B cell (primary cell): ENCODE measurements around the gene INTS7. TPM values are rescaled to one million over a fixed set of nuclear protein-coding genes. Genes with fewer than 3 reads are reported as not detected.

ENCODE experiments used
- ATAC-seq: fragments of 200-7000 bp; cut with Tn5 transposase; one replicate; pipeline ENCODE4 v1.10.0; 2021; ENCODE audit warnings: low read depth, mild to moderate bottlenecking, moderate number of reproducible peaks, moderate library complexity
- CTCF ChIA-PET: fragments of 350-600 bp; sonication (Branson Sonifier 250); formaldehyde crosslinking; loops from one replicate; lab custom pipeline; 2021; ENCODE audit warnings: antibody characterized with exemption, inconsistent platforms; lab: Charles Lee
- POLR2A ChIA-PET: fragments of 350-600 bp; sonication (Branson Sonifier 250); formaldehyde crosslinking; loops from one replicate; lab custom pipeline; 2021; ENCODE audit warnings: antibody characterized with exemption; lab: Charles Lee
- DNase-seq: peaks from one replicate; pipeline ENCODE4 v3.0.0; 2013
- H2AFZ ChIP-seq: 2 replicates; pipeline ENCODE4 v1.6.1; 2012; ENCODE audit warnings: mild to moderate bottlenecking, low read depth, low read length; ENCODE audit not compliant: insufficient read depth, poor library complexity, severe bottlenecking
- H3K27ac ChIP-seq, 2 donors: 1 replicate in 1 of 2; 2 replicates in 1 of 2; pipeline ENCODE4 v1.5.1; 2012 to 2013; ENCODE audit warnings: low read length in 2 of 2, mild to moderate bottlenecking in 2 of 2, moderate library complexity in 1 of 2
- H3K27me3 ChIP-seq, 4 experiments: fragments of 200-600 bp in 1 of 4; sonication (generic) in 1 of 4; replicated peaks in 1 of 4; 1 replicate in 2 of 4; 2 replicates in 2 of 4; pipeline versions ENCODE4 v1.6.1 to v1.7.0; 2013 to 2016; ENCODE audit warnings: low read length in 3 of 4, mild to moderate bottlenecking in 2 of 4, mixed read lengths in 1 of 4, moderate library complexity in 1 of 4; ENCODE audit not compliant: insufficient read depth in 4 of 4, control insufficient read depth in 3 of 4; ENCODE audit errors: control extremely low read depth in 1 of 4
- H3K36me3 ChIP-seq, 2 experiments: replicated peaks in 1 of 2; 1 replicate in 1 of 2; 2 replicates in 1 of 2; pipeline versions ENCODE4 v1.6.1 to v1.7.1; 2013; ENCODE audit warnings: low read length in 1 of 2; ENCODE audit not compliant: insufficient read depth in 2 of 2, control insufficient read depth in 1 of 2; ENCODE audit errors: control extremely low read depth in 1 of 2, extremely low read depth in 1 of 2
- H3K4me1 ChIP-seq, 2 donors: fragments of 200-600 bp in 1 of 2; sonication (generic) in 1 of 2; 1 replicate in 1 of 2; 2 replicates in 1 of 2; pipeline versions ENCODE4 v1.5.1 to v1.6.1; 2013 to 2017; ENCODE audit warnings: low read length in 2 of 2; ENCODE audit not compliant: control insufficient read depth in 2 of 2, insufficient read depth in 2 of 2
- H3K4me2 ChIP-seq: replicated peaks from 2 replicates; pipeline ENCODE3; 2012; ENCODE audit warnings: mild to moderate bottlenecking, low read depth, low read length; ENCODE audit not compliant: poor library complexity, severe bottlenecking
- H3K4me3 ChIP-seq, 5 experiments: fragments of 200-600 bp in 1 of 5; sonication (generic) in 1 of 5; 1 replicate in 3 of 5; 2 replicates in 2 of 5; pipeline versions ENCODE4 v1.5.1 to v1.7.0; 2011 to 2016; ENCODE audit warnings: low read length in 4 of 5, mild to moderate bottlenecking in 4 of 5, low read depth in 2 of 5, control low read depth in 1 of 5, moderate library complexity in 1 of 5; ENCODE audit not compliant: insufficient read depth in 1 of 5; ENCODE audit errors: control extremely low read depth in 1 of 5, extremely low read depth in 1 of 5
- H3K79me2 ChIP-seq: fragments of 200-600 bp; sonication (generic); one replicate; pipeline ENCODE4 v1.6.0; 2016; ENCODE audit warnings: low read length; ENCODE audit not compliant: control insufficient read depth, insufficient read depth
- H3K9ac ChIP-seq: fragments of 200-600 bp; sonication (generic); 2 replicates; pipeline ENCODE4 v1.6.1; 2017; ENCODE audit warnings: mild to moderate bottlenecking, low read length, moderate library complexity
- H3K9me3 ChIP-seq, 3 donors: one replicate each; pipeline versions ENCODE4 v1.6.1 to v1.7.1; 2013; ENCODE audit warnings: low read length in 2 of 3; ENCODE audit not compliant: control insufficient read depth in 2 of 3, insufficient read depth in 1 of 3; ENCODE audit errors: control extremely low read depth in 1 of 3
- H4K20me1 ChIP-seq: 2 replicates; pipeline ENCODE4 v1.6.0; 2012; ENCODE audit warnings: mild to moderate bottlenecking, low read length; ENCODE audit not compliant: insufficient read depth, control insufficient read depth, poor library complexity, severe bottlenecking
- H3K27ac Mint-ChIP-seq: one replicate; pipeline ENCODE4 v1.8.0; 2021; ENCODE audit warnings: mixed read lengths
- H3K27me3 Mint-ChIP-seq: one replicate; pipeline ENCODE4 v1.8.0; 2021; ENCODE audit warnings: mixed read lengths
- H3K4me1 Mint-ChIP-seq: one replicate; pipeline ENCODE4 v1.8.0; 2021; ENCODE audit warnings: mixed read lengths
- H3K4me3 Mint-ChIP-seq: one replicate; pipeline ENCODE4 v1.8.0; 2021; ENCODE audit warnings: mixed read lengths
- H3K9me3 Mint-ChIP-seq: one replicate; pipeline ENCODE4 v1.8.0; 2022; ENCODE audit warnings: mixed read lengths; ENCODE audit not compliant: insufficient read depth
- CTCF ChIP-seq: fragments of 200-600 bp; IDR thresholded peaks from one replicate; pipeline ENCODE4 v1.8.0; 2022; ENCODE audit warnings: antibody characterized with exemption, mild to moderate bottlenecking
- EZH2 ChIP-seq: IDR thresholded peaks from 2 replicates; pipeline ENCODE4 v1.6.1; 2012; ENCODE audit warnings: borderline replicate concordance, low read depth, mild to moderate bottlenecking, moderate library complexity, low read length; ENCODE audit not compliant: insufficient read depth, poor library complexity, severe bottlenecking
- WGBS: methylation state at CpG from one replicate; pipeline ENCODE4 v1.1.5; 2013; ENCODE audit warnings: missing lambda C conversion rate; ENCODE audit not compliant: insufficient coverage; 5-methylcytosine and 5-hydroxymethylcytosine counted together
- intact Hi-C: fragments of 100-400 bp; cut with micrococcal nuclease; formaldehyde crosslinking; loops from one replicate; pipeline ENCODE4 v1.10.0; 2022
- polyA plus RNA-seq: library from polyadenylated mRNA; depleted of rRNA; stranded (reverse); fragments of >200 nt; gene quantifications from 2 replicates; pipeline ENCODE4 v1.2.3, GENCODE V29; 2012
- total RNA-seq, 2 donors: library from RNA; stranded (reverse); fragments of 120-200 nt in 1 of 2; gene quantifications; 1 replicate in 1 of 2; 2 replicates in 1 of 2; pipeline versions ENCODE4 v1.2.3 to v1.2.4, GENCODE V29; 2013 to 2022

INTS7 gene
- total and polyA plus RNA-seq, 2 donors (not counting 1 experiment from before 2014, with no cell fraction given), result 8.3 to 19.2 TPM

GRCh38 chr1:211985556-211986264, 49.6 kb downstream of the INTS7 start:
- peaks cover 2 to 17% of the 10 kb centered on the region in 2 experiments for H3K36me3 ChIP-seq

More at GRCh38 chr1:211985556-211986264, 49.6 kb downstream of the INTS7 start:
- Histone ChIP-seq H3K9me3 (no peaks in the 10 kb centered on the region), H3K27ac (no peak overlapping the region), H3K4me1 (no peaks in the 10 kb centered on the region), H3K79me2 (no peaks in the 10 kb centered on the region), H3K4me3 (no peak overlapping the region), H2AFZ (no peak overlapping the region), H3K9ac (no peak overlapping the region), H3K4me2 (no peak overlapping the region), H3K27me3 (no peaks in the 10 kb centered on the region), H4K20me1 (no peaks in the 10 kb centered on the region)
- no peak for DNase-seq
- ChIA-PET CTCF (no interaction called here), POLR2A (no interaction called here)
- no peak for TF ChIP-seq CTCF
- TF ChIP-seq EZH2, result no peak
- H3K27ac Mint-ChIP-seq, result no peak overlapping the region
- no CpG with 5 or more reads among the region's 4 CpGs for WGBS
- intact Hi-C loops, result no loop called here
- H3K9me3 Mint-ChIP-seq, result no peaks in the 10 kb centered on the region
- ATAC-seq, result no peak
- H3K4me3 Mint-ChIP-seq, result no peak overlapping the region
- no peaks in the 10 kb centered on the region for H3K4me1 Mint-ChIP-seq
- H3K27me3 Mint-ChIP-seq, result no peaks in the 10 kb centered on the region
